Ectodermal cell (in vitro differentiated cells): Measurements from ENCODE around the gene PPP4R3A.

Experiments
- H3K27ac ChIP-seq: 2 replicates; pipeline ENCODE4 v1.7.0; 2013; ENCODE audit warnings: mild to moderate bottlenecking, low read depth, low read length; ENCODE audit not compliant: insufficient read depth, poor library complexity, severe bottlenecking
- H3K27me3 ChIP-seq: 2 replicates; pipeline ENCODE4 v1.7.0; 2013; ENCODE audit warnings: mild to moderate bottlenecking, low read length; ENCODE audit not compliant: insufficient read depth, control insufficient read depth, poor library complexity, severe bottlenecking
- H3K36me3 ChIP-seq: one replicate; pipeline ENCODE4 v1.7.0; 2013; ENCODE audit warnings: low read length; ENCODE audit not compliant: control insufficient read depth, insufficient read depth
- H3K4me1 ChIP-seq: one replicate; pipeline ENCODE4 v1.7.0; 2013; ENCODE audit warnings: low read length; ENCODE audit not compliant: control insufficient read depth, insufficient read depth
- H3K4me3 ChIP-seq: 2 replicates; pipeline ENCODE4 v1.7.0; 2013; ENCODE audit warnings: low read depth, low read length, control low read depth; ENCODE audit not compliant: insufficient read depth
- H3K9me3 ChIP-seq: 2 replicates; pipeline ENCODE4 v1.7.0; 2013; ENCODE audit warnings: mild to moderate bottlenecking, low read length, moderate library complexity; ENCODE audit not compliant: control insufficient read depth
- WGBS, 2 experiments: methylation state at CpG; one replicate each; pipeline ENCODE4 v1.1.7; 2013; ENCODE audit warnings: missing lambda C conversion rate in 2 of 2; 5-methylcytosine and 5-hydroxymethylcytosine counted together

PPP4R3A gene

DNA sequence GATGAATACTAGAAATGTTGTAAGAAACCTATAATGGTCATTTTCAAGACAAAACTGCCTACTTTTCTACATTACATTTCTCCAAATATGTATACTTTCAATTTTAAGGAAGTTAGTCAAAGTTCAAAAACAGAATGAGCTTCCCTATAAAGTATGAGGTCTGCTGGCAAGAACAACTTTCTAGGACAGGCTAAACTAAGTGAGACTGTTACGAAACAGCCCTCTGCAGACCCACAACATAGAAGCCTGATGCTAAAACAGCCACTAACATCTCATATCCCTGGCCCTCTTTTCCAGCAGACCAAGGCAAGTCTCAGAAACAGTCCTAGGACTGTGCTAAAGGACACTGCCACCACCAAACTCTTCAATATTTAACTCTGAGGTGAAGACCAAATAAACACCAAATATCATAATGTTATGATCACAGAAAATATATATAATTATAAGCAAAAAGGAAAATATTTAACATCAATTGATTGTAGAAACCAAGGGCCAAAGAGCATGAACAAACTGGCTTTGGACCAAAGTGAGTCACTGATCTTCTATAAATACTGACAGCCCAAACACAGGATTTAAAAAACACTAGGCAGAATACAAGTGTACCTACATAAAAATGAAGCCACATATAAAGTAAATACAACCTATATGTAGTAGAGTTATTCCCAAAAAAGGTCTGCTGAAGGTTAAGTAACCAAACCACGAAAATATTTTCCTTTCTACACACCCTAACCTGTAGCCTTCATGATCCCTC is 27.7 kb downstream of the PPP4R3A start:
- H3K4me1 ChIP-seq: no peaks in the 10 kb centered on the region
- 90 to 96% methylated on average over 1 to 2 of the region's 2 CpGs for whole genome bisulfite sequencing, 2 experiments
- peaks cover 62% of the 10 kb centered on the region for H3K36me3 ChIP-seq
- H3K9me3 ChIP-seq: no peaks in the 10 kb centered on the region
- no peak overlapping the region for H3K27ac ChIP-seq
- H3K27me3 ChIP-seq: no peaks in the 10 kb centered on the region
- no peak overlapping the region for H3K4me3 ChIP-seq

DNA sequence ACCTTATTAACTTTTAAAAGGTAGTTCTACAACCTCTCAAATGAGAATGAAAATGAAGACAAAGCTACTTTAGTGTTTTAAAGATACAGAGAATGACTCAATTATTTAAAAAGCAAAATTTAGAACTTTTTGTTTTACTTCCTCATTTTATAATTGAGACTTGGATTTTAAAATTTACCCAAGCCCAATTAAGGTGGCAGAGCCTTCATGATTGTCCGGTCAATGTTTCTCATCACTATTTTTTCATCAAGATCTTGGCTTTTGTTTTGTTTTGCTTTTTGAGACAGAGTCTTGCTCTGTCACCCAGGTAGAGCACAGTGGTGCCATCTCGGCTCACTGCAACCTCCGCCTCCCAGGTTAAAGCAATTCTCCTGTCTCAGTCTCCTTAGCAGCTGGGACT is 32.7 kb downstream of the PPP4R3A start:
- Histone ChIP-seq H3K4me3 (no peak overlapping the region), H3K27me3 (no peaks in the 10 kb centered on the region), H3K4me1 (no peaks in the 10 kb centered on the region), H3K36me3 (peaks cover 80% of the 10 kb centered on the region), H3K27ac (no peak overlapping the region), H3K9me3 (no peaks in the 10 kb centered on the region)
- 93% methylated on average over 3 of the region's 3 CpGs for WGBS, 2 experiments

DNA sequence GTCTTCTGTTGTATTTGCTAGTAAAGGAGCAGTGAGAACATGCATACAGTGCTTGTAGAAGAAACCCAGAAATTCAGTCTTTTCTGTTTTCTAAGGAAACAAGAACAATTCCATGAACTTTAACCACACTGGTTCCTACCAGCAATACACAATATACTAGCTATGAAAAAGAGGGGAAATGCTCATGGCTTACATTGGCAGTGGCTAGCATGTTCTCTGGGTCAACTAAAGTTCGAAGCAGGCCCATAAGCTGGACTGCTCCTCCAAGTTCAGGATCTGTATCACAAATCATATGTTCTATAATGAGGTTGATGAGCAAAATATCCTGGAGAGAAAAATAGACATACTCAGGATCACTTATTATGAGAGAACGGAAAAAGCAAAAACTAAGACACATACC is 37.1 kb downstream of the PPP4R3A start:
- H3K27ac ChIP-seq: no peak overlapping the region
- no peaks in the 10 kb centered on the region for H3K27me3 ChIP-seq
- H3K36me3 ChIP-seq: peaks cover 69% of the 10 kb centered on the region
- no peaks in the 10 kb centered on the region for H3K9me3 ChIP-seq
- H3K4me3 ChIP-seq: no peak overlapping the region
- 89 to 100% methylated on average over 1 to 2 of the region's 2 CpGs for WGBS, 2 experiments
- H3K4me1 ChIP-seq: no peaks in the 10 kb centered on the region

DNA sequence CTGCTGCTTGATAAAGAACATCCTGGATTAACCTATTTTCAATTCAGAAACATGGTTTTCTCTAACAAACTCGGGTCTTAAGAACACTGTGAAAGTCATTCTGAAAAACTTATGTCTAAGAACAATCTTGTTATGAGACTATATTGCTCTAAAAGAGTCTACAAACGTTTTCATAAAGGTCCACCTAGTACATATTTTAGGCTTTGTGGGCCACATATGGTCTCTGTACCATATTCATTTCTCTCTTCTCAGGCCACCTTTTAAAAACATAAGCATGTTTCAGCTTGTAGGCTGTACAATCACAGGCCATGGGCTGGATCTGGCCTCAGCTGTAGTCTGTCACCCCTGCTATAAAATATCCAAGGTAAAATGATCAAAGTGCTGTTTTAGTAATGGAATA is 39.9 kb downstream of the PPP4R3A start:
- Histone ChIP-seq H3K4me1 (no peaks in the 10 kb centered on the region), H3K27me3 (no peaks in the 10 kb centered on the region), H3K9me3 (no peaks in the 10 kb centered on the region), H3K27ac (no peak overlapping the region), H3K36me3 (peaks cover 55% of the 10 kb centered on the region), H3K4me3 (no peak overlapping the region)
- WGBS, 2 experiments: 91 to 100% methylated on average over 2 of the region's 2 CpGs

DNA sequence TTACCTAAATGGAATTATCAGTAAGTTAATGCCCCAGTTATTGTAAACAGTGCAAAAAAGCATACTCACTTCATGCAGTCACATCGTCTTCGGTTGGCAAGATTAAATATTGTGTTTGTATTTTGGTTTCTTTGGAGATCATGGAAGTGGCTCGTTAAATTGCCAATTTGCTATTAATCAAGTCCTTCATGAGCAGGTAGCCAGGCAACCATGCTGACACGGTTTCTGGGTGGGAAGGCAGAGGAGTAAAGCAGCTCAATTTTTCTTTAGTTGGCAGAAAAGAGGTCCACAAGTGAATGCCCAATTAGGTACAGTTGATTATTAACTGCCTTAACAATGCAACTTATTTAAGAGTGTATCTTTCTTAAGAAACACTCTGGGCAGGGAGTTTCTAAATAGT is 43.9 kb downstream of the PPP4R3A start:
- Histone ChIP-seq H3K27ac (no peak overlapping the region), H3K27me3 (no peaks in the 10 kb centered on the region), H3K4me1 (no peaks in the 10 kb centered on the region), H3K36me3 (peaks cover 41% of the 10 kb centered on the region), H3K9me3 (no peaks in the 10 kb centered on the region), H3K4me3 (no peak overlapping the region)
- WGBS, 2 experiments: 90 to 94% methylated on average over 4 of the region's 4 CpGs

DNA sequence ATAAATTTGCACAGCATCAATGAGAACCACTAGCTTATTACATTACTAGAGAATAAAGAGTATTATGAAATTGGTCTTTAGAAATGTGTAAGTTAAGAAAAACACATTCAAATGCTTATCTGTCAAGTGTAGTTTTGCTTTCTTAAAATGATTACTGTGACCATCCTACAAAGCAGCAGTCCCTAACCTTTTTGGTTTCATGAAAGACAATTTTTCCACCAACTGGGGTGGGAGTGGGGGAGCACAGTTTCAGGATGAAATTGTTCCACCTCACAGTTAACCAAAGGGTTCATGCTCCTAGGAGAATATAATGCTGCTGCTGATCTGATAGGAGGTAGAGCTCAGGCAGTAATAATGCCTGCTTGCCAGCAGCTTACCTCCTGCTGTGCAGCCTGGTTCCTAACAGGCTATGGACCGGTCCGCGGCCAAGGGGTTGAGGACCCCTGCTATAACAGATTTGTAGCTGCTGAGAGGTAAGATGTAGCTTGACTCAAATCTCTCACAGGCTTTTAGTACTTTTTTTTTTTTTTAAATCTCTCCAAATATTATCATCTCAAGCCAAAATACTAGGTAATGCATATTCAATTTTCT is 45.4 kb downstream of the PPP4R3A start:
- H3K9me3 ChIP-seq: no peaks in the 10 kb centered on the region
- H3K4me3 ChIP-seq: no peak overlapping the region
- no peak overlapping the region for H3K27ac ChIP-seq
- H3K36me3 ChIP-seq: peaks cover 36% of the 10 kb centered on the region
- no peaks in the 10 kb centered on the region for H3K27me3 ChIP-seq
- H3K4me1 ChIP-seq: no peaks in the 10 kb centered on the region
- 53 to 67% methylated on average over 3 of the region's 3 CpGs for WGBS, 2 experiments

DNA sequence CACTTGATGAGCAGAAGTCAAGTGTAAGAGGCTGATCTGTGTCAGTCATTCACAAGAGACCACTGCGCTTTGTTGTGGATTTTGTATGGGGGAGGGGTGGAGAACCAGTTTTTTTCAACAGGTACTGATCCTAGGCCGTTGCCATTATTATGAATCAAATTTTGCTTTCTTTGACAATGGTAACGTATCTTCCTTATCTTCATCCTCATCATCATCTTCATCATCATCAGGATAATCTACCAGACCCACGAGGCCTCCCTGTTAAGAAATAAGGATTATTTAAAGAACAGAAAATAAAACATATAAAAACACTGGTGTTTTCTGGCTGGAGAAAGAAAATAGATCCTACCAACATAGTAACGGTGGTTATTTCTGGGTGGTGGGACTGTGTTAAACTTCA is 51.5 kb downstream of the PPP4R3A start:
- H3K36me3 ChIP-seq: peaks cover 41% of the 10 kb centered on the region
- H3K4me1 ChIP-seq: no peaks in the 10 kb centered on the region
- H3K27me3 ChIP-seq: no peaks in the 10 kb centered on the region
- 96% methylated on average over 3 of the region's 5 CpGs for WGBS, 2 experiments
- no peak overlapping the region for H3K27ac ChIP-seq
- no peaks in the 10 kb centered on the region for H3K9me3 ChIP-seq
- no peak overlapping the region for H3K4me3 ChIP-seq

DNA sequence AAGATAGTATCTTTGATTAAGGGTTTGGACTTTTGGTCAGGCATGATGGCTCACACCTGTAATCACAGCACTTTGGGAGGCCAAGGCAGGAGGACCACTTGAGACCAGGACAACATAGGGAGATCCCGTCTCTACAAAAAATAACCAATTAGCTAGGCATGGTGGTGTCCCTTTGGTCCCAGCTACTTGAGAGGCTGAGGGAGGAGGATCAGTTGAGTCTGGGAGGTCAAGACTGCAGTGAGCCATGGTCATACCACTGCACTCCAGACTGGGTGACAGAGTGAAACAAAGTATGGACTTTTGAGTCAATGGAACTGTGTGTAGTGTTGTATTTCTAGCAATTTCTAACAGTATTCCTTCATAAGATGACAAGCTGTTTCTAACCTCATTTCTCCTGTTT is 53.8 kb downstream of the PPP4R3A start:
- no peaks in the 10 kb centered on the region for H3K9me3 ChIP-seq
- no peaks in the 10 kb centered on the region for H3K4me1 ChIP-seq
- H3K4me3 ChIP-seq: no peak overlapping the region
- H3K36me3 ChIP-seq: peaks cover 28% of the 10 kb centered on the region
- 92 to 96% methylated on average over 1 of the region's 1 CpG for WGBS, 2 experiments
- H3K27me3 ChIP-seq: no peaks in the 10 kb centered on the region
- H3K27ac ChIP-seq: no peak overlapping the region

DNA sequence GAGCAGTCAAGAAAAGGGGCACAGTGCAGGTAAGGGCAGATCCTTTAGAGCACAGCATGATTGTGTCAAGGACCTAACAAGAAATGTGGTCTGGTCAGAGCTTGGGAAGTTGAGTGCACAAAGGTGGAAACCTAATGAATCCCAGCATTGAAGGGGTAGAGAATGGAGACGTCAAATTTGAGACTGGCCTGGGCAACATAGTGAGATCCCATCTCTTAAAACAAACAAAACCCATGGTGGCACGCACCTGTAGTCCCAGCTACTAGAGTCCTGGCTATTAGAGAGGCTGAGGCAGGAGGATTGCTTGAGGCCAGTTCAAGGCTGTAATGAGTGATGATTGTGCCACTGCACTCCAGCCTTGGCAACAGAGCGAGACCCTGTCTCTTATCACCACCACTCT is 55.5 kb downstream of the PPP4R3A start:
- 86 to 94% methylated on average over 3 of the region's 3 CpGs for WGBS, 2 experiments
- H3K27ac ChIP-seq: no peak overlapping the region
- H3K9me3 ChIP-seq: no peaks in the 10 kb centered on the region
- no peaks in the 10 kb centered on the region for H3K27me3 ChIP-seq
- H3K4me1 ChIP-seq: no peaks in the 10 kb centered on the region
- H3K36me3 ChIP-seq: peaks cover 17% of the 10 kb centered on the region
- H3K4me3 ChIP-seq: no peak overlapping the region

DNA sequence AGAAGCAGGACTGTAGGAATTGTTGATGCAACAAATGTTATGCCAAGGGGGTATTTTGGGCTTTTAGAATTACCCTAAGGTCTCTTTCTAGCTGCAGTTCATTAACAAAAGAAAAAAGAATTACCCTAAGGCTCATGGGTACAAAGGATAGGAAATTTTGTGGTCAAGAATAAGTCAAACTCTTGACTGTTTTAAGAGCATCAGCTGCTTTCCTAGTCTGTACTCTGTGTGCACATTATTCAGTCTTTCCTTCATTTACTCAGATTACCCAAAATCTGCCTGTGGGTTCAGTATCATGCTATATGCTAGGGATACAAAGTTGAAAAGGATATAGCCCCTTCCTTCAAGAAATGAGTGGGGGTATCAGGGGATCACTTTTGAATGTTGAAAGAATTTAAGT is 56.0 kb downstream of the PPP4R3A start:
- Histone ChIP-seq H3K4me3 (no peak overlapping the region), H3K9me3 (no peaks in the 10 kb centered on the region), H3K36me3 (peaks cover 12% of the 10 kb centered on the region), H3K27ac (no peak overlapping the region), H3K4me1 (no peaks in the 10 kb centered on the region), H3K27me3 (no peaks in the 10 kb centered on the region)
